ENCODE data around the gene CWC22. TPM values are rescaled to one million over a fixed set of nuclear protein-coding genes. Genes with fewer than 3 reads are reported as not detected.
A peak's percentile ranks its signal among the peaks of the same experiment; 100 is the strongest.

Gene CWC22
- total and polyA plus RNA-seq, 2 donors (not counting 1 experiment from before 2014, with no cell fraction given), result 6.3 to 28.7 TPM

DNA sequence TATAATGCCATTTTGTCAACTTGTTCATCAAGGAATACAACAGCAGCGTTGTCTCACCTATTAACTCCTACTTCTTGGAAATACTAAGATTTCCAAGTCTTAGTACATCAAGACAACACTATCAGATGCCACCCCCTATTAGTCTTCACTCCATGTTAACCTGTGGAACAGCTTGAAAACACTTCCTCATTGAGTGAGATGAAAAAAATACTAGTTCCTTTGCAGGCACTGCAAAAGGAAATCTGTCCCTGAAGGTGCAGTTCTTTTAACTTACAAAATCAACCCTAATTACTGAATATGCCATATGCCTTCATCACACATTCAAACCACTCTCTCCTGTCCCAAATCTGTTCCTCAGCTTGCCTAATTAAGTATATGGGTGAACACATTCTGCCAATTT lies 4.0 kb downstream of the CWC22 start:
- ATAC-seq (ENCODE audit: low read depth) (no peak), DNase-seq (no peak)
- CTCF ChIA-PET, result interaction anchor here (1.0 kb wide), 2 partner anchors 977 to 1588 kb away, joined by 3 read pairs; partner anchors contain the start of gene UBE2E3
- POLR2A ChIA-PET, result no interaction called here
- TF ChIP-seq, protein P1, sequence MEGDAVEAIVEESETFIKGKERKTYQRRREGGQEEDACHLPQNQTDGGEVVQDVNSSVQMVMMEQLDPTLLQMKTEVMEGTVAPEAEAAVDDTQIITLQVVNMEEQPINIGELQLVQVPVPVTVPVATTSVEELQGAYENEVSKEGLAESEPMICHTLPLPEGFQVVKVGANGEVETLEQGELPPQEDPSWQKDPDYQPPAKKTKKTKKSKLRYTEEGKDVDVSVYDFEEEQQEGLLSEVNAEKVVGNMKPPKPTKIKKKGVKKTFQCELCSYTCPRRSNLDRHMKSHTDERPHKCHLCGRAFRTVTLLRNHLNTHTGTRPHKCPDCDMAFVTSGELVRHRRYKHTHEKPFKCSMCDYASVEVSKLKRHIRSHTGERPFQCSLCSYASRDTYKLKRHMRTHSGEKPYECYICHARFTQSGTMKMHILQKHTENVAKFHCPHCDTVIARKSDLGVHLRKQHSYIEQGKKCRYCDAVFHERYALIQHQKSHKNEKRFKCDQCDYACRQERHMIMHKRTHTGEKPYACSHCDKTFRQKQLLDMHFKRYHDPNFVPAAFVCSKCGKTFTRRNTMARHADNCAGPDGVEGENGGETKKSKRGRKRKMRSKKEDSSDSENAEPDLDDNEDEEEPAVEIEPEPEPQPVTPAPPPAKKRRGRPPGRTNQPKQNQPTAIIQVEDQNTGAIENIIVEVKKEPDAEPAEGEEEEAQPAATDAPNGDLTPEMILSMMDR (IDR thresholded peaks at IDR 0.05), result no peak
- TF ChIP-seq EZH2 (IDR thresholded peaks at IDR 0.05; ENCODE audit: borderline replicate concordance, insufficient read depth, low read depth, low read length, poor library complexity, severe bottlenecking), result no peak
- Mint-ChIP-seq H3K27ac (no peak overlapping the region), H3K4me3 (no peak overlapping the region), H3K27me3 (no peaks in the 10 kb centered on the region), H3K4me1 (peaks cover 51% of the 10 kb centered on the region), H3K9me3 (ENCODE audit: insufficient read depth) (no peaks in the 10 kb centered on the region)
- intact Hi-C loops (cut with micrococcal nuclease), result loop anchor here (10.0 kb wide), 2 partner anchors 978 to 1302 kb away; no protein-coding TSS in a partner anchor
- no peak overlapping the region for H3K4me2 ChIP-seq (replicated peaks; ENCODE audit: low read depth, low read length, poor library complexity, severe bottlenecking)
- H3K36me3 ChIP-seq (replicated peaks in 1 of 2; ENCODE audit: control extremely low read depth in 1 of 2, control insufficient read depth in 1 of 2, extremely low read depth in 1 of 2, insufficient read depth in 2 of 2, low read length in 1 of 2), result peaks cover 2 to 3% of the 10 kb centered on the region in 2 experiments
- no peaks in the 10 kb centered on the region for H3K27me3 ChIP-seq (replicated peaks in 1 of 4; ENCODE audit: control extremely low read depth in 1 of 4, control insufficient read depth in 3 of 4, insufficient read depth in 4 of 4, low read length in 3 of 4)
- no peak overlapping the region for H3K4me3 ChIP-seq (ENCODE audit: control extremely low read depth in 1 of 5, extremely low read depth in 1 of 5, insufficient read depth in 1 of 5, low read depth in 2 of 5, low read length in 4 of 5)
- H3K9ac ChIP-seq (ENCODE audit: low read length), result no peak overlapping the region
- H2AFZ ChIP-seq (ENCODE audit: insufficient read depth, low read depth, low read length, poor library complexity, severe bottlenecking), result no peak overlapping the region
- H3K9me3 ChIP-seq (ENCODE audit: control extremely low read depth in 1 of 3, control insufficient read depth in 2 of 3, insufficient read depth in 1 of 3, low read length in 2 of 3), result no peaks in the 10 kb centered on the region
- H3K4me1 ChIP-seq (ENCODE audit: control insufficient read depth in 2 of 2, insufficient read depth in 2 of 2, low read length in 2 of 2), result peaks cover 12 to 18% of the 10 kb centered on the region in 2 donors
- H3K27ac ChIP-seq (ENCODE audit: low read length in 2 of 2), result peak overlapping the region in 1 of 2 donors; percentile 13
- H3K79me2 ChIP-seq (ENCODE audit: control insufficient read depth, insufficient read depth, low read length), result peaks cover 89% of the 10 kb centered on the region
- 80% methylated on average over 1 of the region's 1 CpG for WGBS (ENCODE audit: insufficient coverage)
- peaks cover 45% of the 10 kb centered on the region for H4K20me1 ChIP-seq (ENCODE audit: control insufficient read depth, insufficient read depth, low read length, poor library complexity, severe bottlenecking)

DNA sequence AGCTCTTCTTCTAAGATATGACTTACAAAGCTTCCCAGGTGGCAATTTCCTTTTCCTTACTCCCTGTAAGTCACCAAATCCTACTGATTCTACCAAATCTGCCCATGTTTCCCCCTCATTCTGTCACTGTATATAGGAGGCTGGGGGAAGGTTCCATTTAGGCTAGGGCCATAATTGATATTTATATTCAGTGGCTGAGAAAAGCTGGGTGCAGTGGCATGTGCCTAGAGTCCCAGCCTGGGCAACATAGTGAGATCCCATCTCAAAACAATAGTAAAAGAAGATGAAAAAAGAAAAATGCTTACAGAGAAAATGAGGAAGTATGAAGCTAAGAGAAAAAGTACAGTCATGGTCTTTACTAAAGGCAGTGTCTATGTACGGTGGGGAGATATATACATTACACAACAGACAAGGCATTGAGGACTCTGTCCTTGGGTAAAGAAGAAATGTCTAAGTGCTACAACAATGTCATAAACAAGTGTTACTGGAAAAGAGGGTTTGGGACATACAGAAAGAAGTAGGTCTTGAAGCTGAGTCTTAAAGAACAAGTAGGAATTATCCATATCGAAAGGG lies 4.8 kb downstream of the CWC22 start:
- no peaks in the 10 kb centered on the region for H3K27me3 ChIP-seq (replicated peaks in 1 of 4; ENCODE audit: control extremely low read depth in 1 of 4, control insufficient read depth in 3 of 4, insufficient read depth in 4 of 4, low read length in 3 of 4)
- intact Hi-C loops (cut with micrococcal nuclease), result loop anchor here (10.0 kb wide), 2 partner anchors 977 to 1303 kb away; no protein-coding TSS in a partner anchor
- H3K79me2 ChIP-seq (ENCODE audit: control insufficient read depth, insufficient read depth, low read length), result peaks cover 97% of the 10 kb centered on the region
- H3K4me1 ChIP-seq (ENCODE audit: control insufficient read depth in 2 of 2, insufficient read depth in 2 of 2, low read length in 2 of 2), result peaks cover 12 to 18% of the 10 kb centered on the region in 2 donors
- H3K4me3 ChIP-seq (ENCODE audit: control extremely low read depth in 1 of 5, extremely low read depth in 1 of 5, insufficient read depth in 1 of 5, low read depth in 2 of 5, low read length in 4 of 5), result no peak overlapping the region
- ATAC-seq (ENCODE audit: low read depth), result no peak
- no peaks in the 10 kb centered on the region for H3K9me3 ChIP-seq (ENCODE audit: control extremely low read depth in 1 of 3, control insufficient read depth in 2 of 3, insufficient read depth in 1 of 3, low read length in 2 of 3)
- H3K36me3 ChIP-seq (replicated peaks in 1 of 2; ENCODE audit: control extremely low read depth in 1 of 2, control insufficient read depth in 1 of 2, extremely low read depth in 1 of 2, insufficient read depth in 2 of 2, low read length in 1 of 2), result peaks cover 2 to 3% of the 10 kb centered on the region in 2 experiments
- no peak overlapping the region for H3K9ac ChIP-seq (ENCODE audit: low read length)
- H4K20me1 ChIP-seq (ENCODE audit: control insufficient read depth, insufficient read depth, low read length, poor library complexity, severe bottlenecking), result peaks cover 53% of the 10 kb centered on the region
- H3K27ac Mint-ChIP-seq, result no peak overlapping the region
- H3K4me3 Mint-ChIP-seq, result no peak overlapping the region
- TF ChIP-seq EZH2 (IDR thresholded peaks at IDR 0.05; ENCODE audit: borderline replicate concordance, insufficient read depth, low read depth, low read length, poor library complexity, severe bottlenecking), result no peak
- TF ChIP-seq, protein P1 (IDR thresholded peaks at IDR 0.05), result no peak
- CTCF ChIA-PET, result interaction anchor here (1.0 kb wide), 1 partner anchor 1588 kb away, joined by 3 read pairs; no protein-coding TSS in a partner anchor
- POLR2A ChIA-PET, result no interaction called here
- no peak overlapping the region for H2AFZ ChIP-seq (ENCODE audit: insufficient read depth, low read depth, low read length, poor library complexity, severe bottlenecking)
- H3K4me1 Mint-ChIP-seq, result peaks cover 55% of the 10 kb centered on the region
- DNase-seq, result no peak
- no peaks in the 10 kb centered on the region for H3K27me3 Mint-ChIP-seq
- no peak overlapping the region for H3K4me2 ChIP-seq (replicated peaks; ENCODE audit: low read depth, low read length, poor library complexity, severe bottlenecking)
- H3K9me3 Mint-ChIP-seq (ENCODE audit: insufficient read depth), result no peaks in the 10 kb centered on the region
- 93% methylated on average over 1 of the region's 2 CpGs for WGBS (ENCODE audit: insufficient coverage)
- H3K27ac ChIP-seq (ENCODE audit: low read length in 2 of 2), result no peak overlapping the region
